GM12891 (cell line): ENCODE measurements around the gene TCF7L2.

Experiments used
- DNase-seq: peaks from one replicate; pipeline ENCODE4 v3.0.0; 2011; ENCODE audit warnings: low spot score; ENCODE audit not compliant: insufficient read length
- FAIRE-seq: peaks from 2 replicates; lab custom pipeline; 2011; peaks lifted over from hg19 to GRCh38; lab: Jason Lieb, UNC
- PAX5 ChIP-seq: IDR thresholded peaks from 2 replicates; pipeline ENCODE4 v1.6.1; 2011; ENCODE audit warnings: low read length, moderate library complexity, mild to moderate bottlenecking; ENCODE audit not compliant: insufficient read depth, severe bottlenecking
- POLR2A ChIP-seq: IDR thresholded peaks from 2 replicates; pipeline ENCODE4 v1.6.1; 2011; ENCODE audit warnings: low read depth, low read length, control low read depth
- POLR2AphosphoS5 ChIP-seq: IDR thresholded peaks from 2 replicates; pipeline ENCODE4 v1.6.1; 2011; ENCODE audit warnings: low read depth, low read length, control low read depth
- POU2F2 ChIP-seq: IDR thresholded peaks from 2 replicates; pipeline ENCODE4 v1.6.1; 2011; ENCODE audit warnings: low read depth, mild to moderate bottlenecking, control low read depth, low read length, moderate library complexity
- SPI1 ChIP-seq: IDR thresholded peaks from 2 replicates; pipeline ENCODE4 v1.6.1; 2011; ENCODE audit warnings: low read depth, low read length, control low read depth
- TAF1 ChIP-seq: IDR thresholded peaks from 2 replicates; pipeline ENCODE4 v1.6.1; 2011; ENCODE audit warnings: low read depth, low read length, control low read depth

The TCF7L2 gene

DNA sequence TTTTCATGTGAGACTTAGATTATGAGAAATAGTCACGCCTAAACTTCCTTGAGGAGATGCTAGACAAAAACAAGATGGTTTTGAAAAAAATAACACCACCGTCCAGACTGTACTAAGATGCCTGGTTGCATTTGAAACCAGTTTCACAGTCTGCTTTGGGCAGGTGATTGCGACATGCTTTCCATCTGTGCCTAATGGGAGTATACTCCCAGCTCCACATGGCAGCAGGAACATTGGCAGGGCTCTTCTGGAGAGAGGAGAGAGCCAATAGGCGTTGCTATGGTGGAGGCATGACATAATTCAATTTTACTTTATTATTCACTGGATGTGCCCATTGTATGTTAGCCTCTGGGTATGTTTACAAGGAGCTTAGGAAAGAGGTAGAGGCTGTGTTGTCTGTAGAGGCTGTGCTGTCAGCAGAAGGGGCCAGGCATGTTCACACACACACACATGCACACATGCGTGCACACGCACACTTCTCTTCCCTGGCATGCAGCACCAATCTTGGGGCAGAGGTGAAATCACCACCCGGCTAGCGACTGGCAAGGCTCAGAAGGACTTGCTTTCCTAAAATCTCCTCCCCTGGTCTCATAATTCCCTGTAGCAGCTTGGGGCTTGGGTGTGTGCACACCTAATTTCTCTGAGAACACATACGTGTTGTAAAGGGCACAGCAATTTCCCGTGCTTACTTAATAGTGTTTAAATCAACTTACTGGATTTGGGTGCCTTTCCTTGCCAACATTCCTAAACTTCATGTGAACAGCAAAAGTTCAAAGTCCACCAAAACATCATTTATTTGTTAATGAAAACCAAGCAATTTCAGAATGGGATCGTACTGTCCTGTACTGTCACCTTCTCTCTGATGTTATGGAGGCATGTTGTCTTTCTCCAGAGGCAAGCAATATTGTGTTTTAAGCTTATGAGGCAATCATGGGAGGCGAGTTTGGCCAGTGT lies 162.1 kb downstream of the TCF7L2 start:
- TF ChIP-seq TAF1: no peak
- TF ChIP-seq POLR2AphosphoS5: no peak
- no peak for TF ChIP-seq POU2F2
- no peak for TF ChIP-seq SPI1
- no peak for TF ChIP-seq PAX5
- TF ChIP-seq POLR2A: no peak
- FAIRE-seq: no peak
- DNase-seq: no peak

DNA sequence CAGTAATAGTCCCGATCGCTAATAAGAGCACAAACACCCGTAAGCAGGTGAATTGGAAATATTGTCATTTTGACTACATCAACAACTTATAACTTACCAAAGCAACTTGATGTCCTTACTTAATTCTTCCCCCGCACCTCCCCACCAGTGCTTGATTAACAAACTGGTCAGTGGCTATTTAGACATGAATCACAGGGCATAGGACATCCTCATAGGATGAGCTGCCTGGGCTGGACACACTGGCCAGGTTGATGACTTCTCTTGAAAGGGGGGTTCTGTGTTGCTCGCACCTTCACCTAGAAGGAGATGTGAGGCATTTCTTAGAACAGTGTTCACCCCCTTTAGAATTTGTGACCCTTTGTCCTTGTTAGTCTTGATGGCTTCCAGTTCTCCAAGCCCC lies 163.2 kb downstream of the TCF7L2 start:
- DNase-seq: no peak
- FAIRE-seq: no peak

GRCh38 chr10:113113918-113114317 lies 163.9 kb downstream of the TCF7L2 start:
- TF ChIP-seq POLR2A: no peak
- no peak for TF ChIP-seq POU2F2
- no peak for TF ChIP-seq SPI1
- TF ChIP-seq TAF1: no peak
- no peak for TF ChIP-seq POLR2AphosphoS5
- TF ChIP-seq PAX5: no peak
- FAIRE-seq (no peak), DNase-seq (no peak)

More for the DNA sequence above, 163.2 kb downstream of the TCF7L2 start:
- no peak for TF ChIP-seq POU2F2

DNA sequence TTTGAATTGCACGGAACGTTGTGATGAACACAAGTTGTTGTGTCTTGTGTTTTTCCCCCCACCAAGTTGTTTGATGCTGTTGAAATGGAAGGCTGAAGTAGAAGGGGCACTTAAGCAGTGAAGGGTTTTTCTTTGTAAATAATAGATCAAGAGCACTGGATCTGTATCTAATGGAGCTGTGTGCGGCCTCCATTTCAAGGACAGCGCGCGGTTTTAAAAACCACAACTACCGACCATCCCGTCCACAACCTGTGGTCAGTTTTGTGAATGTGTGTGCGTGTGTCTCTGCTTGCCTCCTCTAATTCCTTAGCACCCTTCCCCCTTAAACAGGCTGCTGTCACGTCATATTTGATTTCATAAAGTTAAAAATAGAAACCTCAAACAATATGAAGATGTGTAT lies 165.5 kb downstream of the TCF7L2 start:
- TF ChIP-seq POU2F2: no peak
- TF ChIP-seq POLR2A: no peak
- TF ChIP-seq POLR2AphosphoS5: no peak
- TF ChIP-seq SPI1: no peak
- TF ChIP-seq TAF1: no peak
- TF ChIP-seq PAX5: no peak
- FAIRE-seq (no peak), DNase-seq (no peak)

DNA sequence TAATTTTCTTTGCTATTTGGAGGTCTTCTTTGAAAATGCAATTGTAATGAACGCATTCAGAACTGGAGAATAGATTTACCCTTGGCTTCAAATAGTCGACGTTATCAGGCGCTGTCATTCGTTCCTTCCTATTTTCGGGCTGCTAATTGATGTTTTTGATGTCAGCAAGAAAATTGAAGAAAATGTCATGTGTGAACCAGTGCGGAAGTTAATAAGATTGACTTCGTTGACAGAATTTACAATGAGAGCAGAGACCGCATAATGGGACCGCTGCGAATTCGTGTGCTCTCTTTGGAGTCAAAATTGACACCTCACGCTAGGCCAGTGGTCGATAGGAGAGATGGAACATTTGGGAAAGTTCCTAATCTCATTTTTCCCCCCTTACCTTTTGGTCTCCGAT lies 168.8 kb downstream of the TCF7L2 start:
- no peak for FAIRE-seq
- TF ChIP-seq POLR2A (no peak), TAF1 (no peak), PAX5 (no peak), POLR2AphosphoS5 (no peak), SPI1 (no peak), POU2F2 (no peak)
- no peak for DNase-seq

DNA sequence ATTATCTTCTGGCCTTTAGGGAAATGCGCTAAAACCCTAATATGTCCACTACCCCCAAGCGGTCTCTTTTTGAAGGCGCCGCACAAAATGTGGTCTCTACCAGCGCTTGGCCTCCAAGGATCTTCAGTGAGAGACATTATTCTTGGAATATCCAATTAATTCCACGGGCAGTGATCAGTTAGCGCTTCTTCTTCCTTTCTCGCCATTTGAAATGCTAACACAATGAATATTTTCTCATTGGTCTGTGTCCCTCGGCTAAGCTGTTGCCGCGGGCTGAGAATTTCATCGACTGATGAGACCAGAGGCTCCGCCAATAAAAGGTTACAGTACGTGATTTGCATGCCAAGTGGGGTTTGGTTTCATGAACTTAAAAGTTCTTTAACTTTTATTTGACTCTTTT lies 169.8 kb downstream of the TCF7L2 start:
- FAIRE-seq: no peak
- DNase-seq: no peak
- TF ChIP-seq SPI1 (no peak), POLR2A (no peak), POLR2AphosphoS5 (no peak), TAF1 (no peak), PAX5 (no peak), POU2F2 (no peak)

- no peak for TF ChIP-seq POU2F2
- TF ChIP-seq SPI1: no peak
- TF ChIP-seq PAX5: no peak
- no peak for TF ChIP-seq TAF1
- no peak for TF ChIP-seq POLR2AphosphoS5
- TF ChIP-seq POLR2A: no peak
- no peak for FAIRE-seq
Observed at GRCh38 chr10:113121153-113121552, 171.1 kb downstream of the TCF7L2 start.

DNA sequence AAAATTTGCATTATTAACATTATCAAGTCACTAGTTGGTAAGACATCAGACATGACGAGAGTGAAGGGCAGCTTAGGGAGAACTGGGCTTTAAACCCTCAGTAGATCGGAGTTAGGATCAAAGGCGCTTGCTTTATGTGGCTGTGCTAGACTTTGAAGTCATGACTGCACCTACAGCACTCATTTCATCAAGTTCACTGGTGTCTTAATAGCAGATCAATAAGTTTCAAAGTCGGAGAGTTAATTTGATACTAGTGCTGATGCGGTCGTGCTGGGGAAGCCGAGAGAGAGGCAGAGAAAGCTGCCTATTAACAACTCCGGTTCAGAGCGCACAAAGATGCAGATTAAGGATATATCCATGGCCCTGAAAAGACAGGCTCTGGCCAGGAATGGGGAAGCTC lies 172.9 kb downstream of the TCF7L2 start:
- DNase-seq (no peak), FAIRE-seq (no peak)
- TF ChIP-seq POU2F2 (no peak), TAF1 (no peak), PAX5 (no peak), SPI1 (no peak), POLR2A (no peak), POLR2AphosphoS5 (no peak)

More at GRCh38 chr10:113121153-113121552, 171.1 kb downstream of the TCF7L2 start:
- DNase-seq: no peak

DNA sequence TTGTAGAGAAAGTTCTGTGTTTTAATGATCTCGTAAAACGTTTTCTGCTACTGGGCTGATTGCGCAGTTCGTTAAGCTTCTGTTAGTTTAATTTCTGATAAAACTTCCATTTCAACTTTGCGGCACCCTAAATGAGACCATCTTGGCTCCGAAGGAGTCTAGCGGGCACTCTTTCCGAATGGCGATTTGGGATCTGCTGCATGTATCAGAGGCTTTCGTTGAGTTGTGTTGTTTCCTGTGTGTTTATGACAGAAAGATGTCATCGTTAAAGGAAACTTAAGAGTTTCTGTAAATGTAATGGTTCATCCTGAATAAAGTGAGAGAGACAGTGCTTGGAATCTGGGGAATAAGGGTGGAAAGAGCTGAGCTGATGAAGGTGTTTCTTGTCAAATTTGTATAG lies 174.7 kb downstream of the TCF7L2 start:
- TF ChIP-seq POLR2A: no peak
- TF ChIP-seq SPI1: no peak
- TF ChIP-seq POU2F2: no peak
- TF ChIP-seq POLR2AphosphoS5: no peak
- no peak for TF ChIP-seq TAF1
- TF ChIP-seq PAX5: no peak
- DNase-seq (no peak), FAIRE-seq (no peak)

DNA sequence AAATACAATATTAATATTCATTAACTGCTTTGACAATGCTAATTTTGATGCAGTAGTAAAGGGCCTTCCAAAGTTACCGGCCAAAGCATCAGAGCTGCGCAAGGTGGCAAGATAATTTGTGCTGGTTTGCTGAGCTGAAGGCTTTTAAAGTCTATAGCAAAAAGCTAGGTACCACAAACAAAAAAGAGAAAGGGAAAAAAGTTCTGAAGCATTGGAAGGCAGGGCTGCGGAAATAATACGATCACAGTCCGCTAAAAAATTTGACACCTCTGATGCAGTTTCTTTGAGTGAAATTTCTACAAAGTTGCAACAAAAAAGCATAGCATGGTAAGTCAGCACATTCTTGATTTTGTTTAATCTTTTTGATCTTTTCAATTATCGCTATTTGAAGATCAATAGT lies 175.6 kb downstream of the TCF7L2 start:
- DNase-seq (no peak), FAIRE-seq (no peak)
- TF ChIP-seq POU2F2: no peak
- no peak for TF ChIP-seq POLR2A
- no peak for TF ChIP-seq PAX5
- no peak for TF ChIP-seq TAF1
- no peak for TF ChIP-seq SPI1
- no peak for TF ChIP-seq POLR2AphosphoS5
